ENCODE measurements around the gene CSKMT.

DNA sequence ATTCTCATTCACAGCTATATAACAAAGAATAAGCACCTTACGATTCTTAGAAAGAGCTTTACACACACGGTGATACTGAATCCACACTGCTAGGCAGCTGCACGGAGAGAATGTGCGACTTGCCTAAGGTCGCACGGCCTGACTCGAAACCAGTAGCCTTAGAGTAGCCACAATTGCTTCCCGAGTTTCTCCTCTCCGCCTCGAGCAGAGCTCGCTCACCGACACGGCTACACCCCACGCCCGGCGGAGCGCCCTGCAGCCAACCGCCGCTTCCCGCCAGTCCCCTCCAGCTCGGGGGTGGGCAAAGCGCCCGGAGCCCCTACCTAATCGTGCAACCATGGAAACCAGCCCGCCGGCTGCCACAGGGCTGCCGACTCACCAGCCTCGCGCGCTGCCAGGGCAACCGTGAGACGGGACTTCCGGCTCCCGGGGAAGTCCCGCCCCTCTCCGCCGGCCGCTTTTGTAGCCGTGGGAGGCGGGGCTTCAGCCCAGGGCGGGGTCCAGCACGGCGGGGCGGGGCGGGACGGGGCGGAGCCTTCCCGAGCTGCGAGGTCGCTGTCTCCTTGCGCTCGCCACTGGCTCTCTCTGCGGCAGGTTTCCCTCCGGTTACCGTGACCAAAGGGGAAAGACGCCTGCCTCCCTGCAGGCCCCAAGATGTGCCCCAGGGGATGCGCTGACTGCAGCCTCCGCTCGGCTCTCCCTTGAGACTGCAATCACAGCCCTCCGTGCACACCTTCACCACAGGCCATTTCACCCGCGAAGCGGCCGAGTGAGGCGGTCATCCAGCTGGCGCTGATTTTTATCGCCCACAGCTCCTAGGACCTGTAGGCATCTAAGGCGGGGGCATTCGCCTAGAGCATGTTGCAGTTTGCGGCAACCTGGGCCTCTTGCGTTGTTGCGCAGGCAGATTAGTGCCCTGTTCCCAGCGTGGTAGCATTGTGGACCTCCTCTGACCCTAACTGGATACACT is 41.1 kb downstream of the CSKMT start:
- no peak for TF ChIP-seq POLR2A (IDR thresholded peaks at IDR 0.05; ENCODE audit: low read depth, low read length)
- TF ChIP-seq TAF1 (IDR thresholded peaks at IDR 0.05; ENCODE audit: low read depth, low read length), result no peak
- TF ChIP-seq POLR2AphosphoS5 (IDR thresholded peaks at IDR 0.05; ENCODE audit: low read depth, low read length), result no peak
